Stimulated activated CD4-positive, alpha-beta T cell treated with anti-CD3 and anti-CD28 coated beads, Interleukin-15, amount 100 ng/mL, for 48 hours (primary cell): ENCODE results near the gene EPB41L3.
"Not testable (repeated sequence)": the region's sequence is repeated elsewhere in the genome, so short reads cannot be mapped to it uniquely, and the experiment has no call there.

Experiments used
- DNase-seq, 2 donors: peaks; one replicate each; pipeline ENCODE4 v3.0.0-alpha.2; 2020; ENCODE audit warnings: low read depth in 2 of 2

EPB41L3 gene

GRCh38 chr18:5530629-5531178, 13.1 kb downstream of the EPB41L3 start:
- no peak for DNase-seq

GRCh38 chr18:5529471-5529870, 14.3 kb downstream of the EPB41L3 start:
- no peak for DNase-seq

GRCh38 chr18:5527603-5528002, 16.2 kb downstream of the EPB41L3 start:
- no peak for DNase-seq

DNA sequence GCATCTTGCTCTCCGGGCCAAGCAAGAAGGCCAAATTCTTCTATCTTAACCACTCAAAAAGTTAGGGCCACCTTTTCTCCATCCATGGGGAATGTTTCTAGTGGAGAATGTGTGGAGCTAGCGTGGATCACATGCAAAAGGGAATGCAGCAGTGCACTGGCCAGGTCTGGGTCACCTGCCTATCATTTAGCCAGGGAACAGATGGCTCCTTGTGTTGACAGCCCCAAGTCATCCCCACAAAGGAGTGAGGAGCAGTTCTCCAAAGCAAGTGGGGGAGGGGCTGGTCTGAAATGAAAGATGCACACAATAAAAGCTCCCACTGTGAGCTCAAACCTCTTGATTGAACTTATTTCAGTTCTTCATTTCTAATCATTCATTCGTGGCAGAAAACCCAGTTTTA, 19.1 kb downstream of the EPB41L3 start:
- DNase-seq, result no peak

- no peak for DNase-seq
Observed at GRCh38 chr18:5521000-5521399, 22.8 kb downstream of the EPB41L3 start.

DNA sequence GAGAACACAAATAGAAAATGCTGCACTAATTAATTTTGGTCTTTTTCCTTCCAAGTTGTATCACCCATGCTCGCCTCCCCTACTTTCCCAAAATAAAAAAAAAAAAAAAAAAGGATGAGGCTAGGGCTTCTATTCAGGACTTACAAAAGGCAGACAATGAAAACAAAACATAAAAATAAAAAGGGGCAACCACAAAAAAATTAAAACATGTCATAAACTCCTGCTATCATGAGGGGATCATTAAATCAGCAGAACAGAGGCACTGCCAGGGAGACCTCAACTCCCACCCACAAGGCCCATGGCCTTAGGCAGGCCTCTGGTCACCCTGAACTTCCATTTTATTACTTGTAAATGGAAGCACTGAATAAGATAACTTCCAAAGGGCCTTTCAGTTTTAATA, 23.3 kb downstream of the EPB41L3 start:
- no peak for DNase-seq

DNA sequence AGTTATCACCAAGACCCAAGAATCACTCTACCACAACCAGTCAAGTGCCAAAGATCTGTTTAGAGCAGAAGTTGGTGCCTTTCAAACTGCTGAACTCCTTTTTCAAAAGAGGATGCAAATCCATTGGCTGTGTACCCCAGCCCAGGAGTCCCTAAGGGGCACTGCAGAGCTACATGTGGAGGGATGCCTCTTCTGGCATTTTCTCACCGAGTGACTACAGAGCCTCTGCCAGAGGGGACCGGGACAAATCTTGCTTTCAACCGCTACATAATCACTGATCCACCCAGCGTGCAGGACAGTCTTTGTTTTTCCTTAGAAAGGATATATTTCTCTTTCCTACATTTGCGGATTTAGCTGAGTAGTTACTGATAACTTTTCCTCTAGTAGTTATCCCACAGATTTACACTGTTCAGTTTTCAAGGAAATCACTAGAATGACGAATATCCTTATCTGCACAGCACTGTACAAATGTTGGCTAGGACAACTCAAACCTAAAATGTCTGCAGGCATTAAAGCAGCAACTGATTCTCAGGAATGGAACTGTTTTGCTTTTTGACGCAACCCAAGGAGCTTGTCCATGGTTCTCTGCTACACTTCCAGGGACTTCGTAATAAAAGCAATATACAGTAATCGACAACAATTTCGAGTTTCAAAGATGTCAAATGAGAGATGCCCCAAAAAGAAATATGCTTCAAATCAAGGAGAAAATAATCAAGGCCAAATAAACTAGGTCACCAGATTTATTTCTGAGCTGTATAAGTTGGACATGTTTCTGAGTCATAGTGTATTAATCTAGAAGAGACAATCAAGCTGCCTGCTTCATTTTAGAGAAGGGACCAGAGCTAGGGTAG, 24.1 kb downstream of the EPB41L3 start:
- DNase-seq, result no peak

DNA sequence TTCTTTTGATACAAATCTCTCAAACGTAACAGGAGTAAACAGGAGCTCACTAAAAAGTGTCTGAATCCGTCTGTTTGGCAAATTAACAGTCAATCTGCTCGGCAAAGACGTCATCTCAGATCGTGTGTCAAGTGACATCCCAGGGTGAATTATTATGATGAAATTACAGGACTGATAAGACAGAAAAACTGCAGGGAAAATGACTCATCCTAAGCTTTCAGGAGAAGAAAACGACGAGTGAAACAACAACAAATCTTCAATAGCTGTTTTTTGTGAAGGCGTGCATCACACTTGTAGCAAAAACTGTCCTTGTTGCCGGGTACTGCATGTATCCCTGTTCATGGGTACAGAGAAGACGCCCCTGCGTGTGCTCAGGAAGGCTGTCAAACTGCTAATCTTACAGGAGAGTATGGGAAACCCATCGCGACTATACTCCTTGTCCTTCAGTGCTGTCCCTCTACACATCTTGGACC, 24.9 kb downstream of the EPB41L3 start:
- no peak for DNase-seq

GRCh38 chr18:5518179-5518770, 25.5 kb downstream of the EPB41L3 start:
- DNase-seq, result no peak

DNA sequence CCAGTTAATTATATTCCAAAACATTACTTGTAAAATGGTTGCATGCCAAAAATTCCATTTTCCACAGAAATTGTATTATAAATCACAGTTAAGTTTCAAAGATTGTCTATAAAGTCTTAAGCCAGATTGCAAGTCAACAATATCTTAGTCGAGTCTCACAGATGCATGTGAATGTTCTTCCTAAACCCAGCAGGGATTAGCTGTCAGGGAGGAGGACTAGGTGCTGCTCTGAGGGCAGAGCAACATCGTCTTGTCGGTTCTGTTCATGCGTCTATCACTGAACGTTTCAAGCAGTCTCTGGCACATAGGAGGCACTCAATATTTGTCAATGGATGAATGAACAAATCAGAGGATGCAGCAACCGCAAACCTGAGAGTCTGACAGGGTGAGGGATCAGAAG, 27.0 kb downstream of the EPB41L3 start:
- no peak for DNase-seq

DNA sequence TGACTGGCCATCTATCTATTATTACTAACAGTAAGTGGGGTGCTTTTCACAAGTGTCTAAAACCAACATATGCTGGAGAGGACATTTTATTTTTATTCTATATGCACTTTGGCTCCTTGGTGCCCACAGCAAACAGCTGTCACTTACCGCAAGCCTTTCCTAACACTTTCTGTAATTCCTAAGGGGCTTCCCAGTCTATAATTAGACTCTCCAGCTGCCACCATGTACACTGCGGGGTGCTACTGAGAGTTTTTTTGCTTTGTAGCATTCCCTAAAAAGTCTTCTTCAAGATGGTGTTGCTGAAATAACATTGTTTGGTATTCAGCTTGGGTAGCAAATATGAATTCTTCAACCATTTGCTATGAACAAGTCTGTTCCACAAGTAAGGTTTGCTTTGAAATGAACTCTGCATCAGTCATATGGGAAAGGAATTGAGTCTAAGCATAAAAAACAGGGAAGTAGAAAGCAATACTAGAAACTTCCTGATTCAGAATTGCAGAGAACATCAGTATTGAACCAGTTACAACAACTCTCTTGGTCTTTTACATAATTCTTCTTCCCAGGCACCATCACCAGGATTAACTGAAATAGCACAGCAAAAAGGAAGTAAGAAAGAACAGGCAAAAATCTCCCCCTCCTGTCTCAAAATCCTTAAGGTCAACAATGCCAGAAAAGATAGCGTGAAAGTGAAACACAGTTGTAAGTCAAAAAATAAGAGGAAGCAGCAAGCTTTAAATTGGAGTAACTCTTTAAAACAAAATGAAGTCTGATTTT, 28.6 kb downstream of the EPB41L3 start:
- DNase-seq, result no peak

GRCh38 chr18:5513947-5514346, 29.9 kb downstream of the EPB41L3 start:
- DNase-seq, result no peak

GRCh38 chr18:5512176-5512575, 31.6 kb downstream of the EPB41L3 start:
- DNase-seq, result no peak

DNA sequence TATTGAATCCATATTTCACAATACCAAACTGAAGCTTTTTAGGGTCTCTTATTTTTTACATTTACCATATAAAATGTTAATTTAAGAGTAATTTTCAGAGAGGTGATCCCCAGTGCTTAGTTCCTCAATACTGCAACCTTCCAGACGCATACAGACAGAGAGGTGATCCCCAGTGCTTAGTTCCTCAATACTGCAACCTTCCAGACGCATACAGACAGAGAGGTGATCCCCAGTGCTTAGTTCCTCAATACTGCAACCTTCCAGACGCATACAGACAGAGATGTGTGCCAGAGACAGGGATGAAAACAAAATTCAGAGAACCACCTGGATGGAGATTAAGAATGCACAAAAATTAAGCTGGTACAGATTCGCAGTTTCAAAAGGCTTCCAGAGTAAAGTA, 32.3 kb downstream of the EPB41L3 start:
- not testable (repeated sequence) for DNase-seq

- DNase-seq, result no peak
Observed at GRCh38 chr18:5510135-5510846, 33.5 kb downstream of the EPB41L3 start.

DNA sequence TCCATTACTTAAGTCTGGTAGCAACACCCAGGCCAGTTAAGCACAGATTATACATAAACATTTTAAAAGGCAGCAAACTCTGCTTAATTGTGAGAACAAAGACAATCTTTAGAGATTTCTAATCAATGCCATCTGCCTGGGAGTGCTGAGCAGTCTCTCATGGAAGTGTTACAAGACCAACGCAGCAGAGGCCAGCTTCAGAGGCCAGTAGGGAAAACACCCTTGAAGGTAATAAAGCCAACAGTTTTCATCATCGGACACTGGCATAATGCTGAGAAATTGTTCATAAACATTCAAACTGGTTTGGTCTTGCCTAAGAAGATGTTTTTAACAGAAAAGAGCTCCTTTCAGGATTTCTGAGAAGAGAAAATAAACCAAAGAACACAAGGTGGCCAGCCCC, 35.0 kb downstream of the EPB41L3 start:
- no peak for DNase-seq

- DNase-seq, result no peak
Observed at GRCh38 chr18:5507756-5508155, 36.0 kb downstream of the EPB41L3 start.

GRCh38 chr18:5506174-5506573, 37.6 kb downstream of the EPB41L3 start:
- DNase-seq, result no peak

DNA sequence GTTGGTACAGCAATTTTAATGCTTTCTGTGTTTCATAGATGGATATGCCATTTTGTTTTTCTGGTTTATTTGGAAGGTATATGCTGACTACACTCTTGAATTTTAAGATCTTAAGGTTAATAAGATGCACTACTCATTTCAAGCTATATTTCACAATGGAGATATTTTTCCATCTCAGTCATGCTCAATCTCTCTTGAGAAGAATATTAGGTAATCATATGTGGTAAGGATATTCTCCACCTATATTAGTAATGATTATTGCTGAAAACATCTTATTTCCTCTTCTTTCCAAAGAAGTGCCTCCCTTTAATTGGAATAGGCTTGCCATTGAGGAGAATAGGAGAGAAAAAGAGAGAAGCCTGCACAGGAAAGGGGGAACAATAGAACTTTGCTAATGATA, 40.1 kb downstream of the EPB41L3 start:
- DNase-seq, result no peak

DNA sequence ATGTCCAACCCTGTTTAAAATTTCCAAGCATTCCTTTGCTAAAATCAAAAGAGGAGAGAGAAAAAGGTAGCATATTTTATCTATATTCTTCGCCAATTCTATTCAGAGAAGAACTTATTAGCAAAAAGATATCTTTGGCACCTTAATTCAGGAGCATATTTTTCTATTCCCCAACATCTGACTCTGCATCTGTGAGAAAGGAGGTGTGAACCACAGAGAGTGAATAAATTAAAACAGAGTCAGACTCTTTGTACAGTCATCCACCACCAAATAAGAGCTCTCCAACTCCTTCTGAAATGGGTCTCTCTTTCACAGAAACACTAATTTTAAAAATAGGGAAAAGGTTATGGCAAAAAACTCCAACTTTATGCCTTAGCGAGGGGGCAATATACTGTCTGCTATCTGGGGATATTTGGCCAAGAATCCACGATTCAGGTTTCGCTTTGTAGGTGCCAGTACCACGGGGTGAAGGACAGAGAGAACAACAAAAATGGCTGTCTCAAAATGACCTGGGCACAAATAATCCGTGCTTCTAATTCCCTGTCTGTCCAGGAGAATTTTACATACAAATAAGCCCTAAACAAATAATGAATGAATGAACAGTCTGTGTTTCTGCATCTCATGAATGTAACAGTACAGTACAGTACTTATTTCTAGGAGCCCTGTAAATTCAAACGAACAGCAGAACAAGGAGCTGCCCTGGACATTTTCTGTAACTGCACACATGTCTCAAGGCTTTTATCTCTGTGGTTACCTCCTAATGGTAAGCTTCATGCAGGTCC, 43.4 kb downstream of the EPB41L3 start:
- DNase-seq, result no peak

DNA sequence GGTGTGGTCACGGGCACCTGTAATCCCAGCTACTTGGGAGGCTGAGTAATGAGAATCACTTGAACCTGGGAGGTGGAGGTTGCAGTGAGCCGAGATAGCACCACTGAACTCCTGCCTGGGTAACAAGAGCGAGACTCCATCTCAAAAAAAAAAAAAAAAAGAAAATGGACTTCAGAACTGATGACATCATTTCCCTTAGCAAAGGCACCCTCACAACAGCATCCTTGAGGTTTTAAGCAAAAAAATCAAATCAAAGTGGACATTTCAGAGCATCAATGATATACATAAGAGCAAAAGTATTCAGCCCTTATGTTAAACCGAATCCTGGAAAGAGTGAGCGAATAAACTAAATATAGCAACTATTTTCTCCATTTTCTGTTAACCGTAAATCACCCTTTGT, 45.3 kb downstream of the EPB41L3 start:
- DNase-seq, result no peak
